Measurements from ENCODE around the gene DPY19L1.

DNA sequence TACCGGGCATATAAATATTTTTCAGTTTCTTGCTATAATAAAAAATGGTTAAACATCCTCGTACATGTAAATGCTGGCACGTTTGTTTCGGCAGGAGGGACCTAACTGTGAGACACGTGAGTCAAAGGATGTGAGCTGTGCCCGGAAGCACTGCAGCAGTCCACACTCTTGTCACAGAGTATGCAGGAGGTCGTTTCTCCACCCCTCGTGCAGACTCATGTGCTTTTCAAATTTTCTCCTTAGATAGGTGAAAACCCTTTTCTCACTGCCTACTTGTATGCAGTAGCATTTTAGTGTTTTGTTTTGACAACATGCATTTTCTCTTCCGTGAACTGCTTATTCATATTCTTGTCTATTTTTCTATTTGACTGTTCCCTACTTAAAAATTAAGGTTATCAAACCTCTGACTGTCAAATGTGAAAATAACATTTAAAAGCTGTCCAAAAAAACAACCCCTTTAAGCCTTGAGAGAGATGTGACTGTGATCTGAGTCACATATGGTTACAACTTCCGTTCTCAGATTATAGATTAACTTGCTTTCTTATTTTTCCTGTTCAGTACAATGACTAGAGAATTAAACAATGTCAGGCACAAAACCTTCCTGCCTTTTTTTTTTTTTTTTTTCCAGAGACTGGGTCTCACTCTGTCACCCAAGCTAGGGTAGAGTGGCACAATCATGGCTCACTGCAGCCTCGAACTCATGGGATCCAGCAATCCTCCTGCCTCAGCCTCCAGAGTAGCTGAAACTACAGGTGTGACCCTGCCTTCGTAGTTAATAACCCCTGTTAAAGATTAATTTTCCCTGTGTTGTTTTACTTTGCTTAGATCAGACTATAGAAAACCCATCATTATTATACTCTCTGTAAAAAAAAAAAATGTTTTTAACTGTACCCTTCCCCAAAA, 45.1 kb downstream of the DPY19L1 start:
- TF ChIP-seq POLR2AphosphoS5 (IDR thresholded peaks at IDR 0.05): no peak
- TF ChIP-seq POLR2A (IDR thresholded peaks at IDR 0.05): no peak
- TF ChIP-seq, protein P1, sequence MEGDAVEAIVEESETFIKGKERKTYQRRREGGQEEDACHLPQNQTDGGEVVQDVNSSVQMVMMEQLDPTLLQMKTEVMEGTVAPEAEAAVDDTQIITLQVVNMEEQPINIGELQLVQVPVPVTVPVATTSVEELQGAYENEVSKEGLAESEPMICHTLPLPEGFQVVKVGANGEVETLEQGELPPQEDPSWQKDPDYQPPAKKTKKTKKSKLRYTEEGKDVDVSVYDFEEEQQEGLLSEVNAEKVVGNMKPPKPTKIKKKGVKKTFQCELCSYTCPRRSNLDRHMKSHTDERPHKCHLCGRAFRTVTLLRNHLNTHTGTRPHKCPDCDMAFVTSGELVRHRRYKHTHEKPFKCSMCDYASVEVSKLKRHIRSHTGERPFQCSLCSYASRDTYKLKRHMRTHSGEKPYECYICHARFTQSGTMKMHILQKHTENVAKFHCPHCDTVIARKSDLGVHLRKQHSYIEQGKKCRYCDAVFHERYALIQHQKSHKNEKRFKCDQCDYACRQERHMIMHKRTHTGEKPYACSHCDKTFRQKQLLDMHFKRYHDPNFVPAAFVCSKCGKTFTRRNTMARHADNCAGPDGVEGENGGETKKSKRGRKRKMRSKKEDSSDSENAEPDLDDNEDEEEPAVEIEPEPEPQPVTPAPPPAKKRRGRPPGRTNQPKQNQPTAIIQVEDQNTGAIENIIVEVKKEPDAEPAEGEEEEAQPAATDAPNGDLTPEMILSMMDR (IDR thresholded peaks at IDR 0.05): no peak
- no peak for TF ChIP-seq EP300 (IDR thresholded peaks at IDR 0.05)
